Jurkat, Clone E6-1 (cell line): ENCODE data around the gene CLDN22.
"Not testable (repeated sequence)": the region's sequence is repeated elsewhere in the genome, so short reads cannot be mapped to it uniquely, and the experiment has no call there.

ENCODE experiments used
- DNase-seq: peaks from one replicate; pipeline ENCODE4 v3.0.0-alpha.2; 2011; ENCODE audit warnings: low read depth, low spot score
- H3K4me3 ChIP-seq: 2 replicates; pipeline ENCODE4 v1.5.1; 2011; ENCODE audit warnings: mild to moderate bottlenecking, low read length, control low read depth, moderate library complexity

The CLDN22 gene

DNA sequence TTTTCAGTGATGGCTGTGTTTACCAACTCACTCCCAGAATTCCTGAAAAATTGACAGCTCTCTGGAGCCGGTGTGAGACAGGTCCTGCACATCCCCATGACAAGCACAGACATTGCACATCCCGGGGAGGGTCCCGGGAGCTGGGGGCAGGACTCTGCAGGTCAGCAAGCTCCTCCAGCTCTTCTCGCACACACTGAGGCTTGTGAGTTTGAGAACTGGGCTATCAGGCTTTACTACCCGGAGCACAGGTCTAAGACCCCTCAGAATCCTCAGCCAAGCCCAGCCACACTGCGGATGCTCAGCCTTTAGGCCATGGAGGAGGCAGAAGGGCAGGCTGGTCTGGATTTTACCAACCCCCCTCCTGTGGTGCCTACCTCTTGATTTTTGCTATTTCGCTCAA lies 7.8 kb upstream of the CLDN22 start:
- DNase-seq, result no peak
- no peak overlapping the region for H3K4me3 ChIP-seq

DNA sequence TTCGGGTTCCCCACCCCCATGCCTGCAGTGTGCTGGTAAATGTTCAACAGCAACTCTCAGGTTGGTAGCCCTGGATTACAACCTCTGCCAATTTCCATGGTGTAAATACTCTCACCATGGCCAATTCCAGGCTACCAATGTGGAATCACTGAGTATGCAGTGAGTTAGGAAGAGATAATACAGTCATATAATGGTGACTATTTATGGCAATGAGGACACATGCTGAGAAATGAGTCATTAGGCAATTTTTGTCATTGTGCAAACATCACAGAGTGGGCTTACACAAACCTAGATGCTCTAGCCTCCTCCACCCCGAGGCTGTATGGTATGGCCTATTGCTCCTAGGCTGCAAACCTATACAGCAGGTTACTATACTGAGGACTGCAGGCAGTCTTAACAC lies 6.8 kb upstream of the CLDN22 start:
- no peak for DNase-seq
- H3K4me3 ChIP-seq, result no peak overlapping the region

DNA sequence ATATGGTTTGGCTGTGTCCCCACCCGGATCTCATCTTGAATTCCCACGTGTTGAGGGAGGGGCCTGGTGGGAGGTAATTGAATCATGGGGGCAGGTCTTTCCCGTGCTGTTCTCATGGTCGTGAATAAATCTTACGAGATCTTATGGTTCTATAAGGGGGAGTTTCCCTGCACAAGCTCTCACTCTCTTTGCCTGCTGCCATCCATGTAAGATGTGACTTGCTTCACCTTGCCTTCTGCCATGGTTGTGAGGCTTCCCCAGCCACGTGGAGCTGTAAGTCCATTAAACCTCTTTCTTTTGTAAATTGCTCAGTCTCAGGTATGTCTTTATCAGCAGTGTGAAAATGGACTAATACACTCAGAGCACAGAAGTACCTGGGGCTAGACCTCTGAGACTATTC lies 6.3 kb upstream of the CLDN22 start:
- not testable (repeated sequence) for DNase-seq, H3K4me3 ChIP-seq

DNA sequence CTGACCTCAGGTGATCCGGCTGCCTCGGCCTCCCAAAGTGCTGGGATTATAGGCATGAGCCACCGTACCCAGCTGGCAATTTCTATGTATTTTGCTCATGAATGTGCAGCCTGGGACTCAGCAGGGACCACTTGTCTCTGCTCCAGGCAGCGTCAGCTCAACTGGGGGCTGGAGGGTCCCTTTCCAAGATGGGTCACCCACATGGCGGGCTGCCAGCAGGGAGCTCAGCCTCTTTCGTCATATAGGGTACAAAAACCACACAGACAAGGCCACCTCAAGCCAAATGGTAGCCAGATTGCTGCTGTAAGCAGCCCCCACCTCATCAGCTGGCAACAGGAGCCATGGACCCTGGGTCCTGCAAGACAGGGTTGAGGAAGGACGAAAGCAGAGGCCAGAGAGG lies 4.5 kb upstream of the CLDN22 start:
- H3K4me3 ChIP-seq, result no peak overlapping the region
- DNase-seq, result no peak

DNA sequence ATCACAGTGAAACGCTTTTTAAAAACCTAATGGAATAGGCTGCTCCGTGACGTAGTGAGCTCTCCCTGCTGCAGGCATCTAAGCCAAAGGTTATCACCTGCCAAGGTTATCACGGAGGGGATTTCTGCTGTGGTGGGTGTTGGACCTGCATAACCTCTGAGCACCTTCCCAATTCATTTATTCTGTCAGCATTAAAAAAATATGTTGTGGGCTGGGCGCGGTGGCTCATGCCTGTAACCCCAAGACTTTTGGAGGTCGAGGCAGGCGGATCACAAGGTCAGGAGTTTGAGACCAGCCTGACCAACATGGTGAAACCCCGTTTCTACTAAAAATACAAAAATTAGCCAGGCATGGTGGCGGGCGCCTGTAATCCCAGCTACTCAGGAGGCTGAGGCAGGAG lies 4.0 kb upstream of the CLDN22 start:
- not testable (repeated sequence) for DNase-seq, H3K4me3 ChIP-seq

DNA sequence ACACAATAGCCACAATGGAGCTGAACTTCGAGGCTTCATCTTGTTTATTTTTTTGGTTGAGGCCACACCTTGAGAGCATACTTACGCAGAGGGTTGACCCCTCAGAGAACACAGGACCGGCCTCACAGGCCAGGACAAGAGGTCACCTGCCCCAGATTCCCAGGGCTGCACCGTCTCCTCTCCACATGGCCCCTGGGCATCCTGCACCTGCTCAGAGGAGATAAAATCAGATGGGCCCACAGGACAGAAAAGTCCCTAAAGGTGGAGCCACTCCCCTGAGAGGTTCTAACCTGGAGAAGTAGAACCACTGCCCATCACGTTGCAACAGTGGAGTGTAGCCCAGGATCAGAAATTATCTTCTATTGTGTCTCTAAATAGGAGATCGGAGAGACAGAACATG lies 3.2 kb upstream of the CLDN22 start:
- H3K4me3 ChIP-seq, result no peak overlapping the region
- DNase-seq, result no peak

DNA sequence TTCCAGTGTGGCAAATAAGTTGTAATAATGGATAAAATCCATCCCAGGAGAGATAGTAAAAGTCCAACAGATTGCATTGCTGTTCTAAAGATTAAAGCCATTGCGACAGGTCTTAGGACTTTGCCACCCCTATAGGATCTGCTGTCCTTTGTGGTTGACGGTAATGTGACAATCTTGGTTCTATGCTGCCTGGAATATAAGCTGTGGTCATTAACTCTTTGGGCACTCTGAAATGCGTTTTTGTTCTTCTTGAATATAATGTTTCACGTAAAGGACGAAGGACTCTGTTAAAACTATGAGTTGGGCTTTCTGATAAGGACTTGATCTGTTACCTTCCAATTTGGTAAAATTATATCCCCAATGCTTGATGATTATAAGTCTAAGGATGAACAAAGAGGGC lies 2.2 kb upstream of the CLDN22 start, which contains the start of gene CLDN24:
TSS of gene CLDN24 (minus strand) at position 101 of the 400 bp plus-strand sequence. CDS start at position 101, 0 bp downstream.
- no peak within 1 kb of the TSS for H3K4me3 ChIP-seq
- DNase-seq, result no peak

DNA sequence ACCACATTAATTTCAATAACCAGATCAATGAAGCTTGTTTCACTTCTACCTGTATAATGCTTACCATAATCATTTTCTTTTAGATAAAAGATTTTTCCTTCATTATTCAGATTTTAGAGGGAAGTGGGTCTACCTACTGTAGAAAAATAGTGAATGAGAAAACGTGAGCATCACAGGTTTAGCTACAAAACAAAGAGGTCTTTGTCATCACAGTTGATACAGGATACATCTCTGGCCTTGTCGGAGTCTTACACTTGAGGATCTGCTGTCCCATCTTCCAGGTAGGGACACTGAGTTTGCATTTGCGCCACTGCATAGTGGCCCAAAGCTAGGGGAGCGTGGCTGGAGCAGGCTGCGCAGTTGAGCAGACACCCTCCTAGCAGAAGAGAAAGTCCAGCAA lies 1.4 kb upstream of the CLDN22 start:
- no peak for DNase-seq
- H3K4me3 ChIP-seq, result no peak overlapping the region

DNA sequence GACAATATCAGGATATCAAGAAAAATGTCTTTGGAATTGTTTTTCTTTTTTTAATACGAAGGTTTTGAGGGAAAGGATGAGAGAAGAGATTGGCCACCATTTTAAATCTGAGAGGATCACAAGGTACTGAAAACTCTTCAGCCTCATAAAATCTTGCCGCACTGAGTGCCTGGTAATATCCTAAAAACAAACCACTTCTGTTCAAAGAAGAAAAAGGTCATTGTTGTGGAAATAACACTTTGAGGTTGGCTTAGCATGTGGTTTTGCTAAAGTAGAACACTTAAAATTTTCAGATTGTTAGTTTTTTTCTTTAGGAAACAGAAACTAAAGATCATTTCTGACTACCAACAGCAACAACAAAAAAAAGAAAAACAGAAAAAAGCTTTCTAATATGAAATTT lies 1.0 kb upstream of the CLDN22 start:
- no peak overlapping the region for H3K4me3 ChIP-seq
- peak; percentile 35 for DNase-seq

DNA sequence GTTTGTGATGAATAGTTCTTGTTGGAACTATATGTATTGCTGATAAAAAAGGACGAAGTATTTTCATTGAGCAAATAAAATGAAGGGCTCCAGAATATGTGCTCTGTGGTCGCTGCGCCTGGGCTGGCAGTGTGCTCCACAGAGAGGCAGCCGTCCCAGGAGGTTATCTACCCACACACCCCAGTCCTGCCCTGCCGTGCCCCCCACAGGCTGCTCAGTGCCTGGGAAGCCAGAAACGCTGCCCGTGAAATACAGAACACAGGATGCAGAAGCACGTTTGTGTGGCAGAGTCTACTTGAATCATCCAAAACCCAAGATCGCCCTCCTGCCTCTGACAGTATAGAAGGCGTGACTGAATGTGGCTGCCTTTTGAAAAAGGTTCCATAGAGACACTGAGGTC lies 1.4 kb downstream of the CLDN22 start:
- DNase-seq, result no peak
- H3K4me3 ChIP-seq, result no peak overlapping the region

DNA sequence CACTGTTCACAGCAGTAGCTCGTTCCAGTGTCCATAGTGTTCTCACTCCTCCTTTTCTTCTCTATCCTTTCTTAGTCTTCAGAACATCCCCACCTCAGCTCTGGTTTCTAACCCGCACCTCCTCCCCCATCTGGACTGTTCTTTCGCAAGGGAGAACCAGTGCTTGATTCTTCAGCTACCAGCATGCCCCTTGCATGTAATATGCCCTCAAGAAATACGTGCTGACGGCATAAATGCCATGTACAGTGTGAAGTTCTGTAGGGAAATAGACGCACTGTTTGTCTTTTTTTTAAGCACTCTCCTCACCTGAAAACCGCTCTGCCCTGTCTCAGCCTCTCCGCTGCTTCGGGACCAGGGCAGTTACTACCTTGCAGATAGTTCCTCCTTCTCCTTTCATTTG lies 5.3 kb downstream of the CLDN22 start:
- H3K4me3 ChIP-seq, result no peak overlapping the region
- DNase-seq, result no peak

DNA sequence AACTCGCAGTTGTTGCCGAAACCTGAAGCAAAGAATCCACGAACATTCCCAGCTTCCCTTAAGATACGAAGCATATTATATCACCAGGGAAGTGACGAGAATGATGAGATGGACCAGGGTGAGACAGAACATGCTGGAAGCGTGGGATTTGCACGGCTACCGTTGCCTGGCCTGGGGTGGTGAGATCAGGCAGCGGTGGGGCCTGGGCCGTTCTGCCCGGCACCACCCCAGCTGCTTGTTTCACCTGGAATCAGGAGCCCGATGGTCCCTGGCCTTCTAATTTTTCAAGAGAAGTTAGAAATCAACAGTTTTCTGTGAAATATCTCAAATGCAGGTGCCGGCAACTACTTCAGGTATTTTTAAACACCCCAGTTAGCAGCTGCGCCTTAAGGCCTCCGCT lies 5.7 kb downstream of the CLDN22 start:
- DNase-seq, result no peak
- no peak overlapping the region for H3K4me3 ChIP-seq

DNA sequence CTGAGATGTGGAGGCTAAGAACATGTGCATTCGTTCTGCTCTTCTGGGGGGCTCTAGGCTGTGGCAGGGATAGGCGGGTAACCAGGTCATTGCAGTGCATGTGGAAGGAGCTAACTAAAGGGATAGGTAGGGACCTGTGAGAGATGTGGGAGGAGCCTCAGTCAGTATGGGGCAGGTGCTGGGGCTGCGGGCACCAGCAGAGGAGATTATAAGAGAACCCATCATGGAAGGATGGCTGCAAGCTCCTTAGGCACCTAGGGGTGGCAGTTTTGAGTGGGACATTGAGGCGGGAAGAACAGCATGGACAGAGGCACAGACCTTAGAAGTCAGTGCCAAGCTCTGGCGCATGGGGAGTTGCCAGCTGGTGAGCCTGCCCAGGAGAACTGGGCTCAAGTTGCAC lies 7.2 kb downstream of the CLDN22 start:
- no peak for DNase-seq
- no peak overlapping the region for H3K4me3 ChIP-seq

DNA sequence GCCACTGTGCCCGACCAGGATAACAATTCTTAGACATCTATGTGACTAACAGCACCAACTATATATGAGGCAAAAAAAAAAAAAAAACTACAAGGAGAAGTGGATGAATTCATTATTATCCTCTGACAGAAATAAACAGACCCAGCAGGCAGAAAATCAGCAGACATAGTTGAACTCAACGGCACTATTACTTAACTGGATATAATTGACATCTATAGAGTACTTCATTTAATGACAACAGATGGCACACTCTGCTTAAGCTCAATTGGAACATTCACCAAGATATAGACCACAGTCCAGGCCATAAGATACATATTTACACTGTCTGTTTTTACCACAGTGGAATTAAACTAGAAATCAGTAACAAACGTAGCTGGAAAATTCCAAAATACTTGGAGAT lies 13.3 kb downstream of the CLDN22 start:
- H3K4me3 ChIP-seq, result no peak overlapping the region
- DNase-seq, result no peak

DNA sequence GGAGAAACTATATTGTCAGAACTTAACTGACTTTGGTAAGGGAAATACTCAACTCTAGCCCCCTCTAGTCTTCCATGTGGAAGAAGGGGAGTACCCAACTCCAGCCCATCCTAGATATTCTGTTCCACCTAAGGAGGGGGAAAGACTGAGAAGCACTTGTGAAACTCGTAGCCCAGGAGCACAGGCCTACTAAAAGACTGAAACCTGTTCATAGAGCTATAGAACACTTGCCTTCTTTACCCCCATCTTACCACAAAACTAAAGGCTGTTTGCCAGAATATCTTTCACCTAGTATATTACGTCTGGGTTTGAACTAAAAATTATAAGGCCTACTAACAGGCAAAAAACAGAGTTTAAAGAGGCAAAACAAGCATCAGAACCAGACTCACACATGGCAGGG lies 15.5 kb downstream of the CLDN22 start:
- no peak for DNase-seq
- no peak overlapping the region for H3K4me3 ChIP-seq

DNA sequence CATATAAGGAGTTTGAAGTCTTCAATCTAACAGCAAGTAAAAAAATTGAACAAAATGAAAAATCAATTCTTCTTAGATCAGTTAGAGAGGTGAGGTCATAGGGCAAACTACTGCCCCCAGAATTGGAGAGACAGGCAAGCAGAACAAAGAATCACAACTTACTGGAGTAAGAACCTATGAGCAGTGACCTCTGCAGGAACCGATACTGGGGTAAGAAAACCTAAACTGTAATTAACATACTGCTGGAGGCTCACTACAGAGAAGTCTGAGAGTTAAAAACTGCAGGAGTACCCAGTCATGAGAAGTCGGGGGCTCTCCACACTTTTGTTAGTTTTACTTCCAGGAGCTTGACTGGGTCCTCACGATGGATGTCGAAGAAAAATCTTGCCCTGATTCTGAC lies 16.0 kb downstream of the CLDN22 start:
- no peak overlapping the region for H3K4me3 ChIP-seq
- no peak for DNase-seq

DNA sequence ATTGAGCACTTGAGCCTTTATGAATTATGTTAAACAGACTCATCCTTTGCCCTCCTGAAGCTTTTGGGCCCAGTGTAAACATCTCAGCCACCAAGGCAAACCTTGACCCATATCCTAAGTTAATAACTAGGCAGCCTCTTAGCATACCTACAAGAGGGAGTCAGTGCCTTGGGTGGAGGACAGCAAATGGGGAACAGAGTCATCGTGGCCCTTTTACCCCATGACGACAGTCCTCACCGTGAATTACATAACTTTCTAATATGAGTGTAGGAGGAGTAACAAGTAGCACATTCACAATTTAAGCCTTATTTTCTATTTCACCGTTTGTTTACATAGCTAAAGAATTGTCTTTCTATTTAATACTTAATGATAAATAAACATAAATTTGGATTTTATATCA lies 16.8 kb downstream of the CLDN22 start:
- H3K4me3 ChIP-seq, result no peak overlapping the region
- DNase-seq, result no peak

DNA sequence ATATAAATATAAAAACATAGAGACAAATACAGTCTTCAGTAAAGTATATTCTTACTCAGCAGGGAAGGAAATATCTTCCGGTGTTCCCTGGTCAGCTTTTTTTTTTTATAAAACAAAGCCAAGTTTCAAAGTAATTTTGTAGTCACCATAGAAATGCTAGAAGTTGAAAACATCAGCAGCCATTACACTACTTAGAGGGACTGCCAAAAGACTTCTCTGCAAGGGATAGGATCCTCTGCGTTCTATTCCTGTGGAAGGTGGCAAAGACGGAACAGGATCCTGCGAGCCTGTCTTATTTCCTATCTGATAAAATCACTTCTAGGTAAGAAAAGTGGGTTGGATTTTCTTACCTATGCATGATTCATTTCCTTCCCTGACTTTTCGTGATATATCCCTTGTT lies 19.4 kb downstream of the CLDN22 start:
- no peak overlapping the region for H3K4me3 ChIP-seq
- no peak for DNase-seq

DNA sequence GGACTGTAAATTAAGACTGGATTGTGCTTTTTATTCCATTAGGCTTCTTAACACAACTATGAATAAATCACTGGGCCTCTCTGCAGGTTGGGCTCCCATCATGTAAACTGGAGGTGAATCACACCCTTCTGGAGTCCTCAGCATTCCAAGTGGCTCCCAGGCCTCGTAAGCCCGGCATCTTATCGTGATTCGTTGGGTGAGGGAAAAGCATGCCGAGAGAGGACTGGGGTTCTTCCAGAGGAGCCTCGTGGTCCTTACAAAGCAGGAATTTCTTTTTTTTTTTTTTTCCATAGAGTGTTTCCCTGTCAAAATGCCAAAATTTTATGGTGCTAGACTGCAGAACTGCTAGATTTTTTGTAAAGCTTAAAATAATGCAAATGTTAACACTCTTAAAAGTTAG lies 20.0 kb downstream of the CLDN22 start:
- no peak for DNase-seq
- no peak overlapping the region for H3K4me3 ChIP-seq

DNA sequence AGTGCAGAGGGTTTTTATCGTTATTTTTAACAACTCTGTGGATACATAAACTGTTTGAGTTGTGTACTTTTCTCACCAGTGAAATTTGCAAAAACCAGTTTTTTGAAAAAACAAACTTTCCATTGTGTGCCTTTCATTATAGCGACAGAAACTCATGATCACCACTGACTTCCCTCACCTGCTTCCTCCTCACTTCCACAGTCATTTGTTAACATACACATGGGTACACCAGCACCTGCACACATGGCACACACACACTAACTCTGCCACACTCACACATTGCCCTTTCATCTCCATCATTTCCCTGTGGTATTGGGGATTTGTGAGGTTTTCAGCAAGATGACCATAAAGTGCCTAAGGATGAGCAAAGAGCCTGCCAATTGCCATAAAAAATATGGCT lies 20.6 kb downstream of the CLDN22 start:
- H3K4me3 ChIP-seq, result no peak overlapping the region
- no peak for DNase-seq

DNA sequence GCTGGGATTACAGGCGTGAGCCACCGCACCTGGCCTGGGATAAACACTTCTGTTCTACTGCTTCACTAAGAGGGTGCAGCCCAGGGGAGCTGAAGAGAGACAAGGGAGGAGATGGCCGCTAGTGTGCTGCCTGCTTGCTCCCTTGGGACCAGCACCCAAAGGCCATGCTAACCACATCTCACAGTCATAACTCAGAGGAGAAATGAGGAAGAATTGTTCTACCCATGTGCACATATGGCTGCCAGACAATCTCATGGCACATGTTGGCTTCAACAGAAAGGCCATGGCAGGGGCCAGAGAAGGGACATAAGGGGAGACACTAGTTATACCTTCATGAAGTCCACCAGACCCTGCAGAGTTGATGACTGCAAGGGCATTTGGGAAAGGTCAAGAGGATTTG lies 22.4 kb downstream of the CLDN22 start:
- H3K4me3 ChIP-seq, result no peak overlapping the region
- no peak for DNase-seq

DNA sequence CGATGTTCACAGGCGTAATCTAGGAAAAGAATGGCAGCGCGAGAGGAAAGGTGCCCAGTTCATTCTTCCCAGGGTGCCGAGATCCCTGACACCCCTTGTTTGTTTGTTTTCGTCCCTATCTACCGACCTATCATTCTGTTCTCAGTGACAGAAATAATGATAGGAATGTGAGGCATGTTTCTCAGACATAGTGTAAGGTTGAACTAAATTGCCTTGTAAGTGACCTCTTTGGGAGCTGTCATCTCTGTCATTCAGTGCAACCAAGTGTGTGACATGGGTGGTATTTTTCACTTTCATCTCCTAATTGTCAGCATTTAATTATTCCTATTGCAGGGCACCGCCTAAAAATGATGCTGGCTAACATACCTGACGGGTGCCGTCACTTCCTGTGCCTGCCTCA lies 24.4 kb downstream of the CLDN22 start:
- no peak for DNase-seq
- H3K4me3 ChIP-seq, result no peak overlapping the region
